Activated B cell treated with CpG ODN at 0.5 μM for 24 hours (primary cell): ENCODE results near the gene PGF. TPM values are rescaled to one million over a fixed set of nuclear protein-coding genes. Genes with fewer than 3 reads are reported as not detected.

Experiments used
- total RNA-seq: library from RNA; stranded (reverse); gene quantifications from 2 replicates; pipeline ENCODE4 v1.2.3, GENCODE V29; 2022

PGF gene
- total RNA-seq, 1 donor from 2014 or later, result not detected

Other genes starting within 250 kb of the PGF start
- gene AREL1, start 242.5 kb downstream of the PGF start, total RNA-seq, result 46.5 and 49.7 TPM in 2 replicates
- 49.4 and 49.5 TPM in 2 replicates for gene FCF1, start 242.5 kb downstream of the PGF start, total RNA-seq
- 68.5 and 85.9 TPM in 2 replicates for gene YLPM1, start 192.3 kb downstream of the PGF start, total RNA-seq
- 0.07 TPM in 1 of 2 replicates, not detected in the other for gene PROX2, start 79.5 kb downstream of the PGF start, total RNA-seq
- 73.1 and 90.4 TPM in 2 replicates for gene DLST, start 73.7 kb downstream of the PGF start, total RNA-seq
- gene RPS6KL1, start 32.3 kb downstream of the PGF start, total RNA-seq, result 5.2 and 7.0 TPM in 2 replicates
- gene EIF2B2, start 47.3 kb upstream of the PGF start, total RNA-seq, result 36.6 and 37.2 TPM in 2 replicates
- gene MLH3, start 95.9 kb upstream of the PGF start, total RNA-seq, result 20.0 and 21.7 TPM in 2 replicates
- 21.6 and 25.9 TPM in 2 replicates for gene ACYP1, start 108.4 kb upstream of the PGF start, total RNA-seq
- gene ZC2HC1C, start 114.0 kb upstream of the PGF start, total RNA-seq, result 0.91 TPM in 1 of 2 replicates, not detected in the other
- 96.1 and 97.7 TPM in 2 replicates for gene NEK9, start 171.5 kb upstream of the PGF start, total RNA-seq
- 124 and 130 TPM in 2 replicates for gene TMED10, start 221.0 kb upstream of the PGF start, total RNA-seq